Mucosa of descending colon (tissue), 3 donors: ENCODE measurements around the gene TMEM17. TPM values are rescaled to one million over a fixed set of nuclear protein-coding genes. Genes with fewer than 3 reads are reported as not detected.

Source experiments
- ATAC-seq: fragments of 200-7000 bp; cut with Tn5 transposase; one replicate; pipeline ENCODE4 v1.9.1; 2020; ENCODE audit warnings: mild to moderate bottlenecking, moderate library complexity
- DNase-seq, 3 donors: peaks; one replicate each; pipeline ENCODE4 v3.0.0-alpha.2; 2020
- H3K36me3 ChIP-seq: fragments of 200-600 bp; one replicate; pipeline ENCODE4 v1.8.0; 2021; ENCODE audit warnings: low read depth, mild to moderate bottlenecking
- H3K4me1 ChIP-seq: fragments of 200-600 bp; one replicate; pipeline ENCODE4 v1.8.0; 2021; ENCODE audit warnings: low read depth, mild to moderate bottlenecking
- H3K4me3 ChIP-seq: fragments of 200-600 bp; one replicate; pipeline ENCODE4 v1.8.0; 2021; ENCODE audit warnings: mild to moderate bottlenecking
- H3K9me3 ChIP-seq: fragments of 200-600 bp; one replicate; pipeline ENCODE4 v1.8.0; 2021; ENCODE audit warnings: mild to moderate bottlenecking
- CTCF ChIP-seq: fragments of 200-600 bp; IDR thresholded peaks from one replicate; pipeline ENCODE4 v1.8.0; 2022; ENCODE audit warnings: antibody characterized with exemption, mild to moderate bottlenecking
- intact Hi-C, 2 donors: fragments of 100-400 bp; cut with DNase I in 1 of 2; cut with micrococcal nuclease in 1 of 2; formaldehyde crosslinking; loops; one replicate each; pipeline versions ENCODE4 v1.11.0 to v1.11.1; 2022; cut with DNase I, micrococcal nuclease
- total RNA-seq, 3 donors: library from RNA; stranded (reverse); fragmentation: NEBNext Ultra II Directional in 2 of 3; extraction: Animal tissue kit (Norgen Biotek cat#: 25700) in 2 of 3; gene quantifications; one replicate each; pipeline versions ENCODE4 v1.2.1 to v1.2.4, GENCODE V29; 2021 to 2023
- donor health status: DM: no; HTN: no; CAD: no; lungs with moderate emphysema.
- donor health status: DM: no; HTN: no; CAD: no.
- donor health status: DM: no; HTN: yes; CAD: no.

The TMEM17 gene
- total RNA-seq, 3 donors from 2014 or later = 0.61 to 1.2 (median 0.70) TPM

- no peaks in the 10 kb centered on the region for H3K9me3 ChIP-seq
- ATAC-seq (no peak), DNase-seq (no peak)
- no peak for TF ChIP-seq CTCF
- no peak overlapping the region for H3K4me3 ChIP-seq
- H3K4me1 ChIP-seq = no peaks in the 10 kb centered on the region
- H3K36me3 ChIP-seq = no peaks in the 10 kb centered on the region
- intact Hi-C loops = no loop called here
These were observed 25.6 kb upstream of the TMEM17 start for GRCh38 chr2:62531594-62531993.

DNA sequence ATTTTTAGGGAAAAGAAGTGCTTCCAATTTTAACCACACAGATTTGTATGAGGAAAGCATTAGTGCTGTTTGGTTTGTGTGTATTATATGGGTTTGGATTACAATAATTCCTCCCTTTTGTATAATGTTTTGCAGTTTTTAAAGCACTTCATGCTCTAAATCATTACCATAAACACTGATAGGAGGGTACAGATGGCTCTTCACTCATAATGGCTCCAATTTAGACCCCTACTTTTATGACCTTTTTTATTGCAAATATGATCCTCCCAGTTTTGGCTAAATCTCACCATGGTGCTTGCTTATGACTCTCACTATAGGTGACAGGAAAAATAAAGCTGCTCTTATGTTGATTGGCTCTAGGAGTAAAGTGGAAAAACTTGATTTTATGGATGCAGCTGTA lies 23.8 kb upstream of the TMEM17 start:
- ATAC-seq = no peak
- intact Hi-C loops = no loop called here
- H3K36me3 ChIP-seq = no peaks in the 10 kb centered on the region
- H3K4me3 ChIP-seq = no peak overlapping the region
- H3K4me1 ChIP-seq = no peaks in the 10 kb centered on the region
- no peak for DNase-seq
- TF ChIP-seq CTCF = no peak
- H3K9me3 ChIP-seq = no peaks in the 10 kb centered on the region

DNA sequence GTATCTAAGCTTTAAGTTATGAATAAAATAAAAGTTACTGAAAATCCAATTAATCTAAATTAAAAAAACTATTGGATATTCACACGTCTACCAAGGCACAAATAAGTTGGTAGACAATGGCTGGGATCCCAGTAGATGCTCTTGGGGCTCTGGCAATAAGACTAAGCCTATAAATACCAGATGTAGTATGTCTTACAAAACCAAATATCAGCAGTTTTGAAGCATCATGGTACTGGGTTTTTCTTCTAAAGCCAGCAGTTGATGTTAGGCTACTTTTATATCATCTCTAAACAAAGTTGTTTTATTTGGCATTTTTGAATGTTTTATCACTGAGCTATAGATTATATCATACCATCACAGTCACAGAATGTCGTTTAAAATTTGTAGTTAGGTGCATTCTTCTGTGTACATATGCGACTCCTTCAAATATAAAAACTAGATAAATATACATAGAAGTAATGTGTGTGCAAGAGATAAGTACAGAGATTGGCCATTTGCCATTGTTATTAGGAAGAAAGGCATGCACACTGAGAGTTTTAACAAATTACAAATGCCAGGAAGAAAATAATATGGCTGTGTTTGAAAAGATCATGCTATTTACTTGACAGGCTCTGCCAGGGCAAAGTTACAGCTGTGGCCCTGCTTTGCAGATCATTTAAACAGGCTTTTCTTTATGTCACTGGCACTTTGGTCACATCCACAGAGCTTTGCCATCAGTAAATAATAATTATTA lies 21.6 kb upstream of the TMEM17 start:
- Histone ChIP-seq H3K9me3 (no peaks in the 10 kb centered on the region), H3K36me3 (no peaks in the 10 kb centered on the region), H3K4me3 (no peak overlapping the region), H3K4me1 (no peaks in the 10 kb centered on the region)
- intact Hi-C loops = no loop called here
- ATAC-seq (no peak), DNase-seq (no peak)
- TF ChIP-seq CTCF = no peak

GRCh38 chr2:62526531-62527381 lies 20.8 kb upstream of the TMEM17 start:
- H3K9me3 ChIP-seq = no peaks in the 10 kb centered on the region
- H3K4me1 ChIP-seq = no peaks in the 10 kb centered on the region
- H3K36me3 ChIP-seq = no peaks in the 10 kb centered on the region
- TF ChIP-seq CTCF = no peak
- DNase-seq (no peak), ATAC-seq (no peak)
- intact Hi-C loops = no loop called here
- no peak overlapping the region for H3K4me3 ChIP-seq

- H3K36me3 ChIP-seq = no peaks in the 10 kb centered on the region
- H3K4me1 ChIP-seq = no peaks in the 10 kb centered on the region
- H3K9me3 ChIP-seq = no peaks in the 10 kb centered on the region
- intact Hi-C loops = no loop called here
- DNase-seq = no peak
- no peak for ATAC-seq
- no peak for TF ChIP-seq CTCF
- H3K4me3 ChIP-seq = no peak overlapping the region
These were observed 19.7 kb upstream of the TMEM17 start for GRCh38 chr2:62525549-62526269.
